ELF-1 (cell line): Measurements from ENCODE around the gene CUL7.
A peak's percentile ranks its signal among the peaks of the same experiment; 100 is the strongest.

Experiments used
- DNase-seq: peaks from one replicate; pipeline ENCODE4 v3.0.0-alpha.2; 2016; ENCODE audit warnings: low read depth, low spot score

CUL7 gene

GRCh38 chr6:43077333-43077809, 23.7 kb upstream of the CUL7 start:
- DNase-seq, result no peak

- DNase-seq, result peak; percentile 75
Measured at GRCh38 chr6:43076464-43077332, 23.0 kb upstream of the CUL7 start.

GRCh38 chr6:43075670-43076463, 22.2 kb upstream of the CUL7 start, which contains the start of gene PTK7:
Gene PTK7, plus strand, starts transcription at chr6:43076314. Its CDS starts 175 bp downstream, at chr6:43076489.
- peak; percentile 73 for DNase-seq

GRCh38 chr6:43074847-43075669, 21.4 kb upstream of the CUL7 start:
- DNase-seq, result no peak

GRCh38 chr6:43070028-43070632, 16.5 kb upstream of the CUL7 start:
- peak; percentile 60 for DNase-seq

GRCh38 chr6:43062818-43063217, 9.2 kb upstream of the CUL7 start:
- DNase-seq, result no peak

GRCh38 chr6:43061861-43062260, 8.2 kb upstream of the CUL7 start:
- no peak for DNase-seq

- DNase-seq, result no peak
Measured at GRCh38 chr6:43060755-43061633, 7.3 kb upstream of the CUL7 start.

GRCh38 chr6:43060034-43060754, 6.5 kb upstream of the CUL7 start:
- no peak for DNase-seq

GRCh38 chr6:43059168-43060033, 5.8 kb upstream of the CUL7 start, which contains the start of the genes KLC4 and MRPL2:
Gene KLC4, plus strand, starts transcription at chr6:43059631. Its CDS starts 1,705 bp downstream, at chr6:43061336.
Gene MRPL2, minus strand, starts transcription at chr6:43059434. Its CDS starts 53 bp downstream, at chr6:43059381.
- DNase-seq, result peak; percentile 99

- no peak for DNase-seq
Measured at GRCh38 chr6:43058531-43058930, 4.9 kb upstream of the CUL7 start.

- DNase-seq, result no peak
Measured at GRCh38 chr6:43055966-43056365, 2.3 kb upstream of the CUL7 start.

- no peak for DNase-seq
Measured at GRCh38 chr6:43054206-43054943, 724 bp upstream of the CUL7 start.

GRCh38 chr6:43052842-43053544, 658 bp downstream of the CUL7 start:
- no peak for DNase-seq

- DNase-seq, result no peak
Measured at GRCh38 chr6:43052225-43052841, 1.3 kb downstream of the CUL7 start.

GRCh38 chr6:43050981-43051380, 2.7 kb downstream of the CUL7 start:
- DNase-seq, result no peak

- no peak for DNase-seq
Measured at GRCh38 chr6:43047998-43048397, 5.7 kb downstream of the CUL7 start.
